ENCODE measurements around the gene SLC4A3. TPM values are rescaled to one million over a fixed set of nuclear protein-coding genes. Genes with fewer than 3 reads are reported as not detected.
A peak's percentile ranks its signal among the peaks of the same experiment; 100 is the strongest.

SLC4A3 gene
- total RNA-seq, 2 donors from 2014 or later, result 13.4 to 20.2 TPM

- no peak overlapping the region for H3K4me3 Mint-ChIP-seq
- 92 to 100% methylated on average over 1 of the region's 1 CpG for WGBS, 2 experiments (ENCODE audit: insufficient coverage in 1 of 2, insufficient read length in 1 of 2)
- TF ChIP-seq CTCF (conservative IDR thresholded peaks at IDR 0.05), result no peak
Measured at GRCh38 chr2:219656526-219656925, 29.1 kb downstream of the SLC4A3 start.

GRCh38 chr2:219658196-219658846 lies 30.9 kb downstream of the SLC4A3 start:
- peaks cover 6% of the 10 kb centered on the region for H3K27me3 Mint-ChIP-seq (ENCODE audit: insufficient read depth)
- no peak for TF ChIP-seq CTCF (conservative IDR thresholded peaks at IDR 0.05)
- no peaks in the 10 kb centered on the region for H3K27me3 ChIP-seq (ENCODE audit: control insufficient read depth, insufficient read depth, low read length, poor library complexity, severe bottlenecking)
- H3K9ac ChIP-seq (ENCODE audit: extremely low read depth, low read length, poor library complexity, severe bottlenecking), result no peak overlapping the region
- DNase-seq, result peak; percentile 19
- peaks cover 8% of the 10 kb centered on the region for H3K4me1 Mint-ChIP-seq
- H3K9me3 ChIP-seq (ENCODE audit: control insufficient read depth, low read length), result peaks cover 21% of the 10 kb centered on the region
- H3K36me3 Mint-ChIP-seq (ENCODE audit: low read depth), result no peaks in the 10 kb centered on the region
- H3K9me3 Mint-ChIP-seq, result peaks cover 28% of the 10 kb centered on the region
- 87 to 89% methylated on average over 5 to 7 of the region's 7 CpGs for WGBS, 2 experiments (ENCODE audit: insufficient coverage in 1 of 2, insufficient read length in 1 of 2)
- no peak overlapping the region for H3K4me3 ChIP-seq (ENCODE audit: low read length)
- H3K4me1 ChIP-seq (ENCODE audit: control insufficient read depth, insufficient read depth, low read length), result peaks cover 3% of the 10 kb centered on the region
- H3K27ac ChIP-seq (ENCODE audit: low read depth, low read length), result no peak overlapping the region
- no peak overlapping the region for H3K4me3 Mint-ChIP-seq
- no peaks in the 10 kb centered on the region for H3K36me3 ChIP-seq (ENCODE audit: control insufficient read depth, insufficient read depth, low read length)
- H3K27ac Mint-ChIP-seq, result no peak overlapping the region

More at GRCh38 chr2:219656526-219656925, 29.1 kb downstream of the SLC4A3 start:
- H3K4me1 ChIP-seq (ENCODE audit: control insufficient read depth, insufficient read depth, low read length), result no peaks in the 10 kb centered on the region
- no peak overlapping the region for H3K9ac ChIP-seq (ENCODE audit: extremely low read depth, low read length, poor library complexity, severe bottlenecking)
- H3K27ac ChIP-seq (ENCODE audit: low read depth, low read length), result no peak overlapping the region
- H3K27me3 ChIP-seq (ENCODE audit: control insufficient read depth, insufficient read depth, low read length, poor library complexity, severe bottlenecking), result no peaks in the 10 kb centered on the region
- no peaks in the 10 kb centered on the region for H3K36me3 ChIP-seq (ENCODE audit: control insufficient read depth, insufficient read depth, low read length)
- Mint-ChIP-seq H3K4me1 (peaks cover 2% of the 10 kb centered on the region), H3K27ac (no peak overlapping the region), H3K27me3 (ENCODE audit: insufficient read depth) (peaks cover 6% of the 10 kb centered on the region), H3K9me3 (peaks cover 17% of the 10 kb centered on the region), H3K36me3 (ENCODE audit: low read depth) (no peaks in the 10 kb centered on the region)
- peaks cover 12% of the 10 kb centered on the region for H3K9me3 ChIP-seq (ENCODE audit: control insufficient read depth, low read length)
- DNase-seq, result no peak
- H3K4me3 ChIP-seq (ENCODE audit: low read length), result no peak overlapping the region

- peaks cover 8% of the 10 kb centered on the region for H3K4me1 Mint-ChIP-seq
- H3K27me3 ChIP-seq (ENCODE audit: control insufficient read depth, insufficient read depth, low read length, poor library complexity, severe bottlenecking), result no peaks in the 10 kb centered on the region
- 94 to 100% methylated on average over 2 to 3 of the region's 3 CpGs for WGBS, 2 experiments (ENCODE audit: insufficient coverage in 1 of 2, insufficient read length in 1 of 2)
- H3K9me3 ChIP-seq (ENCODE audit: control insufficient read depth, low read length), result peaks cover 21% of the 10 kb centered on the region
- no peak overlapping the region for H3K9ac ChIP-seq (ENCODE audit: extremely low read depth, low read length, poor library complexity, severe bottlenecking)
- H3K9me3 Mint-ChIP-seq, result peaks cover 28% of the 10 kb centered on the region
- DNase-seq, result peak; percentile 7
- no peak overlapping the region for H3K27ac ChIP-seq (ENCODE audit: low read depth, low read length)
- no peaks in the 10 kb centered on the region for H3K36me3 Mint-ChIP-seq (ENCODE audit: low read depth)
- no peak overlapping the region for H3K4me3 Mint-ChIP-seq
- TF ChIP-seq CTCF (conservative IDR thresholded peaks at IDR 0.05), result no peak
- H3K36me3 ChIP-seq (ENCODE audit: control insufficient read depth, insufficient read depth, low read length), result no peaks in the 10 kb centered on the region
- H3K27me3 Mint-ChIP-seq (ENCODE audit: insufficient read depth), result peaks cover 6% of the 10 kb centered on the region
- H3K4me1 ChIP-seq (ENCODE audit: control insufficient read depth, insufficient read depth, low read length), result peaks cover 3% of the 10 kb centered on the region
- no peak overlapping the region for H3K27ac Mint-ChIP-seq
- H3K4me3 ChIP-seq (ENCODE audit: low read length), result no peak overlapping the region
Measured at GRCh38 chr2:219658874-219659273, 31.4 kb downstream of the SLC4A3 start.

Data from endodermal cell (in vitro differentiated cells).